Left ventricle myocardium inferior (tissue), 1 donor: ENCODE results near the gene APBA1. TPM values are rescaled to one million over a fixed set of nuclear protein-coding genes. Genes with fewer than 3 reads are reported as not detected.

Experiments
- DNase-seq: peaks from one replicate; pipeline ENCODE4 v3.0.0-alpha.2; 2020
- H3K27ac ChIP-seq: fragments of 200-600 bp; replicated peaks from 2 replicates; pipeline ENCODE4 v1.8.0; 2021
- H3K27me3 ChIP-seq: fragments of 200-600 bp; 2 replicates; pipeline ENCODE4 v1.8.0; 2021; ENCODE audit warnings: low read depth
- H3K36me3 ChIP-seq: fragments of 200-600 bp; 2 replicates; pipeline ENCODE4 v1.8.0; 2021
- H3K4me1 ChIP-seq: fragments of 200-600 bp; 2 replicates; pipeline ENCODE4 v1.8.0; 2021
- H3K4me3 ChIP-seq: fragments of 200-600 bp; 2 replicates; pipeline ENCODE4 v1.8.0; 2021; ENCODE audit warnings: mild to moderate bottlenecking, moderate library complexity
- H3K9me3 ChIP-seq: fragments of 200-600 bp; replicated peaks from 2 replicates; pipeline ENCODE4 v1.8.0; 2021
- intact Hi-C: fragments of 100-400 bp; cut with micrococcal nuclease; formaldehyde crosslinking; loops from one replicate; pipeline ENCODE4 v1.11.0; 2022
- total RNA-seq: library from RNA; stranded (reverse); fragmentation: NEBNext Ultra II Directional; extraction: Animal tissue kit (Norgen Biotek cat#: 25700); gene quantifications from one replicate; pipeline ENCODE4 v1.2.1, GENCODE V29; 2021
- TF ChIP-seq, protein P1 (sequence below): fragments of 200-600 bp; IDR thresholded peaks from 2 replicates; pipeline ENCODE4 v1.8.0; 2021; ENCODE audit warnings: antibody characterized with exemption, mild to moderate bottlenecking, borderline replicate concordance
- donor health status: DM: no; HTN: yes; CAD: no; lungs with severe emphysema.

APBA1 gene
- total RNA-seq, 1 donor from 2014 or later, result 3.0 TPM

DNA sequence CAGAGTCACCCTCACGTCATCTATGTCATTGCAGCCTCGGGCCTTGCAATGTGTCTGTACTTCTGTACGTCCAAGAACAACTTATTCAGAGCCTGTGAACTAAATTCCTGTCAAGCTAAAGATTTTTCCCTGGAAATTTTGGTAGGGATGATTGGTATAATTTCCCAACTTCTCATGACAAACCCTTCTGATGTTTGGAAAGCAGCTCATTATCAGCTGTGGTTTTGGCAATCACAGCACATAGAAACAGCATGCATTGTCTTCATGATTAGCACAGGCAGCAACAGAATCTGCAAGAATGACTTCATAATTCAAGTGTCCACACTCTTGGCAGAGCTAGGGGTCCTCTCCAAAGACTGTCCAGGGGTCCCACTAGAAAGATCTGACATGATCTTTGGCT, 49.5 kb downstream of the APBA1 start:
- no peaks in the 10 kb centered on the region for H3K27me3 ChIP-seq
- no peak overlapping the region for H3K4me3 ChIP-seq
- no peaks in the 10 kb centered on the region for H3K9me3 ChIP-seq
- TF ChIP-seq, protein P1, sequence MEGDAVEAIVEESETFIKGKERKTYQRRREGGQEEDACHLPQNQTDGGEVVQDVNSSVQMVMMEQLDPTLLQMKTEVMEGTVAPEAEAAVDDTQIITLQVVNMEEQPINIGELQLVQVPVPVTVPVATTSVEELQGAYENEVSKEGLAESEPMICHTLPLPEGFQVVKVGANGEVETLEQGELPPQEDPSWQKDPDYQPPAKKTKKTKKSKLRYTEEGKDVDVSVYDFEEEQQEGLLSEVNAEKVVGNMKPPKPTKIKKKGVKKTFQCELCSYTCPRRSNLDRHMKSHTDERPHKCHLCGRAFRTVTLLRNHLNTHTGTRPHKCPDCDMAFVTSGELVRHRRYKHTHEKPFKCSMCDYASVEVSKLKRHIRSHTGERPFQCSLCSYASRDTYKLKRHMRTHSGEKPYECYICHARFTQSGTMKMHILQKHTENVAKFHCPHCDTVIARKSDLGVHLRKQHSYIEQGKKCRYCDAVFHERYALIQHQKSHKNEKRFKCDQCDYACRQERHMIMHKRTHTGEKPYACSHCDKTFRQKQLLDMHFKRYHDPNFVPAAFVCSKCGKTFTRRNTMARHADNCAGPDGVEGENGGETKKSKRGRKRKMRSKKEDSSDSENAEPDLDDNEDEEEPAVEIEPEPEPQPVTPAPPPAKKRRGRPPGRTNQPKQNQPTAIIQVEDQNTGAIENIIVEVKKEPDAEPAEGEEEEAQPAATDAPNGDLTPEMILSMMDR, result no peak
- intact Hi-C loops, result no loop called here
- DNase-seq, result no peak
- no peaks in the 10 kb centered on the region for H3K36me3 ChIP-seq
- peaks cover 7% of the 10 kb centered on the region for H3K4me1 ChIP-seq
- H3K27ac ChIP-seq, result no peak overlapping the region

DNA sequence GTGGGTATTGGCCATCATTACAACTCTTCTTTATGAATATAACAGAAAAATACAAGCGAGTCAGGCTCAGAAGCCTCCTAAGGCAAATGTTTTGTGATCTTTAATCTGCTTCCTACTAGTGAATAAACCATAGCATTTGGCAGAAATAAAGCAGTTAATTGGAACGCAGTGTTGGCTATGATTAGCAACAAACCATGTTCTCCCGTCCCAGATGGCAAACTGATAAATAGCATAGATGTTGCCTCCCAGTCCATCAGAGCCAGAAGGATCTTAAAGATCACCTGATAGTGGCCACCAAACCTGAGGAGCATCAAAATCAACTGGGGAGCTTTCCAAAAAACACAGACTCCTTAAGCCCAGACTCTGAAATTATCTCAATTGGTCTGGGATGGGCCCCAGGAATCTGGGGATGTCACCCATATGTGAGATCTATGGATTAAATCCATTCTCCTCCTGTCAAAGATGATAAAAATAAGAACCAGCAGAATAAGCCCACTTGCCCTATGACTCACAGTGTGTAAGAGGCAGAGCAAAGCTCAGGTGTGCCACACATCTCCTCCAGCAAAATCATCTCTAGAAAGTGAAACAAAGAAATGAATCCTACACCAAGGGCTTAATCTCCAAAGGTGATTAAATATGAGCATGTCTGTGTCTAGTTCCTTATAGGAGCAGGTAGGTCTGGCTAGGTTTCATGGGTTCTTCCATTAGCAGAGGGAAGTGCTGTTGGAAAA, 50.3 kb downstream of the APBA1 start:
- H3K4me1 ChIP-seq, result peaks cover 7% of the 10 kb centered on the region
- DNase-seq, result no peak
- H3K27ac ChIP-seq, result no peak overlapping the region
- H3K27me3 ChIP-seq, result no peaks in the 10 kb centered on the region
- H3K36me3 ChIP-seq, result no peaks in the 10 kb centered on the region
- intact Hi-C loops, result no loop called here
- H3K4me3 ChIP-seq, result no peak overlapping the region
- H3K9me3 ChIP-seq, result no peaks in the 10 kb centered on the region
- TF ChIP-seq, protein P1, result no peak

DNA sequence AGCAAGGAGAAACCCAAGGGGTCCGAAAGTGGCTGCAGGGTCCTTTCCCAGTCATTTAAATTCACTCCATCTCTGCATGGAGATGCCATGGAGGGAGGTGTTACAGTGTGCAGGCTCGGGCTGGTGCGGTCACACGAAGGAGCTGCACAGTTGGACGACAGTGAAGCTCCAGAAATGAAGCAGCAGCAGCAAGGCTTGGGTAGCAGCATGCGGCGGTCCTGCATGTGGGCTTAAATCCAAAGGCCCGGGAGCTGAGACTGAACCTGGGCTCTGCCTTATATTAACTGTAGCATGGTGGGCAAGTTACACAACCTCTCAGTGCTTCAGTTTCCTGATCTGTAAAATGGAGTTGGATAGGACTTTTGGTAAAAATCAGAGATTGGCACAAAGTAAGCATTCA, 51.4 kb downstream of the APBA1 start:
- Histone ChIP-seq H3K4me3 (no peak overlapping the region), H3K27ac (no peak overlapping the region), H3K4me1 (peaks cover 7% of the 10 kb centered on the region), H3K27me3 (no peaks in the 10 kb centered on the region), H3K36me3 (no peaks in the 10 kb centered on the region), H3K9me3 (no peaks in the 10 kb centered on the region)
- no peak for DNase-seq
- TF ChIP-seq, protein P1, result no peak
- intact Hi-C loops, result no loop called here

DNA sequence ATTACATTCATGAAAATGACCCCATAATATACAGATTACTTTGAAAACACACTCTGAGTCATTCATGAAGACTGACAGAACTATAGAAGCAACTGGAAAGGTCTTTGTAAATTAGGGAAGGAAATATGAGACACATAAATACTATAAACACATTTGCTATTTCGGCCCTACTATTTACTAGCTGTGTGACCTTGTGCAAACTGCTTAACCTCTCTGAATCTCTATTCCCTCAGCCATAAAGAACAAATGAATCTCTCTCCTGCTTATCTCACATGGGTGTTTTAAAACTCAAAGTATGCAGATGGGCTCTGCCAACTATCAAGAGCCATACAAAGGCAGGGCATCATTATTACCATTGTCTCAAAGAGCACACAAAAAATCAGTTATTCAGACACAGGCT, 52.9 kb downstream of the APBA1 start:
- TF ChIP-seq, protein P1, result no peak
- intact Hi-C loops, result no loop called here
- Histone ChIP-seq H3K9me3 (no peaks in the 10 kb centered on the region), H3K27me3 (no peaks in the 10 kb centered on the region), H3K27ac (no peak overlapping the region), H3K36me3 (no peaks in the 10 kb centered on the region), H3K4me3 (no peak overlapping the region), H3K4me1 (peaks cover 7% of the 10 kb centered on the region)
- DNase-seq, result no peak

DNA sequence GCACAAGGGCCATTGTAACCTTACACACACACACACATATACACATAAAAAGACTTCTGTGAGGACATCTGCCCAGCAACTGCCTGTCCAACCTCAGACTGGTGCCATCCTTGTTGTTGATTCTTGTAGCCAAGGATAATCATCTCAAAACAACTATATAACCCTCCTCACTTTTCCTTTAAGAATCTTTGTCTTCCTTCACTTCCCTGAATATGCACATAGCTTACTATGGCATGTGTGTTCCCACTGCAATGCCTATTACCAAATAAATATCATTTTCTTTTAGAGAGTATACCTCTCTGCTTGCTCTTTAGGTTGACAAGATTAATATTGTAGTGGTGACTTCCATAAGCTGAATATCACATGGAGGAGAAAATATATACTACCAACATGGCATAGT, 55.2 kb downstream of the APBA1 start:
- TF ChIP-seq, protein P1, result no peak
- Histone ChIP-seq H3K27me3 (no peaks in the 10 kb centered on the region), H3K27ac (no peak overlapping the region), H3K36me3 (no peaks in the 10 kb centered on the region), H3K4me1 (no peaks in the 10 kb centered on the region), H3K9me3 (no peaks in the 10 kb centered on the region), H3K4me3 (no peak overlapping the region)
- DNase-seq, result no peak
- intact Hi-C loops, result no loop called here
